GM23248 (cell line): ENCODE measurements around the gene NYAP2. TPM values are rescaled to one million over a fixed set of nuclear protein-coding genes. Genes with fewer than 3 reads are reported as not detected.

Experiments used
- DNase-seq: peaks from one replicate; pipeline ENCODE4 v3.0.0-alpha.2; 2015
- H2AFZ ChIP-seq: fragments of 200-600 bp; sonication (generic); 2 replicates; pipeline ENCODE4 v1.6.1; 2016; ENCODE audit warnings: antibody characterized with exemption
- H3F3A ChIP-seq: fragments of 200-600 bp; sonication (generic); 2 replicates; pipeline ENCODE4 v1.6.1; 2016; ENCODE audit warnings: mild to moderate bottlenecking, antibody characterized with exemption, mixed run types; ENCODE audit not compliant: insufficient read depth
- H3K27ac ChIP-seq: fragments of 200-600 bp; sonication (generic); 2 replicates; pipeline ENCODE4 v1.5.1; 2016; ENCODE audit warnings: mild to moderate bottlenecking
- H3K27me3 ChIP-seq: fragments of 200-600 bp; sonication (generic); replicated peaks from 2 replicates; pipeline ENCODE4 v1.6.1; 2016; ENCODE audit warnings: mild to moderate bottlenecking; ENCODE audit not compliant: insufficient read depth
- H3K36me3 ChIP-seq: fragments of 200-600 bp; sonication (generic); 2 replicates; pipeline ENCODE4 v1.6.1; 2016; ENCODE audit warnings: low read depth, mild to moderate bottlenecking
- H3K4me1 ChIP-seq: fragments of 200-600 bp; sonication (generic); 2 replicates; pipeline ENCODE4 v1.6.1; 2016; ENCODE audit warnings: mild to moderate bottlenecking; ENCODE audit not compliant: insufficient read depth
- H3K4me2 ChIP-seq: fragments of 200-600 bp; sonication (generic); one replicate; pipeline ENCODE4 v1.6.1; 2016; ENCODE audit warnings: mild to moderate bottlenecking; ENCODE audit not compliant: unreplicated experiment
- H3K4me3 ChIP-seq: fragments of 200-600 bp; sonication (generic); 2 replicates; pipeline ENCODE4 v1.5.1; 2016; ENCODE audit warnings: mild to moderate bottlenecking
- H3K79me2 ChIP-seq: fragments of 200-600 bp; sonication (generic); 2 replicates; pipeline ENCODE4 v1.6.1; 2016; ENCODE audit warnings: mild to moderate bottlenecking; ENCODE audit not compliant: insufficient read depth
- H3K9ac ChIP-seq: fragments of 200-600 bp; sonication (generic); 2 replicates; pipeline ENCODE4 v1.6.1; 2016; ENCODE audit warnings: mild to moderate bottlenecking
- H3K9me2 ChIP-seq: fragments of 200-600 bp; sonication (generic); 2 replicates; pipeline ENCODE4 v1.6.1; 2016; ENCODE audit warnings: mixed run types, mild to moderate bottlenecking, moderate library complexity; ENCODE audit not compliant: insufficient read depth
- H3K9me3 ChIP-seq: fragments of 200-600 bp; sonication (generic); one replicate; pipeline ENCODE4 v1.6.1; 2017; ENCODE audit warnings: low read depth
- H4K20me1 ChIP-seq: fragments of 200-600 bp; sonication (generic); 2 replicates; pipeline ENCODE4 v1.6.0; 2016; ENCODE audit not compliant: insufficient read depth
- EZH2 ChIP-seq: fragments of 200-600 bp; sonication (generic); IDR thresholded peaks from 2 replicates; pipeline ENCODE4 v1.6.1; 2018; ENCODE audit warnings: antibody characterized with exemption, mild to moderate bottlenecking; ENCODE audit not compliant: insufficient read depth, poor library complexity, severe bottlenecking
- EZH2phosphoT487 ChIP-seq: fragments of 200-600 bp; sonication (generic); IDR thresholded peaks from 2 replicates; pipeline ENCODE4 v1.6.1; 2018; ENCODE audit warnings: antibody characterized with exemption, moderate library complexity, mild to moderate bottlenecking, low read depth; ENCODE audit not compliant: insufficient read depth
- WGBS, 2 experiments: methylation state at CpG; one replicate each; pipeline ENCODE4 v1.1.6; 2015 to 2017; ENCODE audit warnings: low lambda C conversion rate in 2 of 2, low coverage in 1 of 2; ENCODE audit errors: missing lambda C conversion rate in 2 of 2; 5-methylcytosine and 5-hydroxymethylcytosine counted together
- in situ Hi-C: fragments of 300-500 bp; cut with MboI; formaldehyde crosslinking; loops from 2 replicates; pipeline ENCODE4 v1.15.0; 2020
- polyA plus RNA-seq: library from polyadenylated mRNA; unstranded; fragments of >200 nt; fragmentation: Nextera tagmentation; extraction: Ambion mirVana; gene quantifications from 2 replicates; pipeline ENCODE4 v1.2.1, GENCODE V29; 2016
- total RNA-seq: library from RNA; depleted of rRNA; stranded (reverse); fragments of >200 nt; shearing (Covaris generic); gene quantifications from 2 replicates; pipeline ENCODE4 v1.2.3, GENCODE V29; 2014

Gene NYAP2
- total and polyA plus RNA-seq, 2 experiments from 2014 or later: not detected

GRCh38 chr2:225608136-225608535, 208.6 kb downstream of the NYAP2 start:
- no peaks in the 10 kb centered on the region for H3K27me3 ChIP-seq
- no peak overlapping the region for H3K9ac ChIP-seq
- no peak overlapping the region for H3K4me2 ChIP-seq
- no peak overlapping the region for H3K27ac ChIP-seq
- no peaks in the 10 kb centered on the region for H4K20me1 ChIP-seq
- no peak overlapping the region for H2AFZ ChIP-seq
- no peak for TF ChIP-seq EZH2
- TF ChIP-seq EZH2phosphoT487: no peak
- no peaks in the 10 kb centered on the region for H3K9me3 ChIP-seq
- H3K4me3 ChIP-seq: no peak overlapping the region
- no peaks in the 10 kb centered on the region for H3K79me2 ChIP-seq
- in situ Hi-C loops: no loop called here
- WGBS, 2 experiments: 0 to 14% methylated on average over 1 of the region's 1 CpG
- no peaks in the 10 kb centered on the region for H3K9me2 ChIP-seq
- no peak for DNase-seq
- no peaks in the 10 kb centered on the region for H3K4me1 ChIP-seq
- H3K36me3 ChIP-seq: no peaks in the 10 kb centered on the region
- no peaks in the 10 kb centered on the region for H3F3A ChIP-seq

- Histone ChIP-seq H3K9ac (no peak overlapping the region), H3K79me2 (no peaks in the 10 kb centered on the region), H4K20me1 (no peaks in the 10 kb centered on the region), H3K4me1 (no peaks in the 10 kb centered on the region), H3K9me2 (no peaks in the 10 kb centered on the region), H3F3A (no peaks in the 10 kb centered on the region), H2AFZ (no peak overlapping the region), H3K4me3 (no peak overlapping the region), H3K9me3 (no peaks in the 10 kb centered on the region), H3K36me3 (no peaks in the 10 kb centered on the region), H3K27ac (no peak overlapping the region), H3K4me2 (no peak overlapping the region), H3K27me3 (peaks cover 6% of the 10 kb centered on the region; the same call in 1 of the 2 replicates)
- 33 to 48% methylated on average over 1 of the region's 1 CpG for WGBS, 2 experiments
- in situ Hi-C loops: no loop called here
- TF ChIP-seq EZH2: no peak
- TF ChIP-seq EZH2phosphoT487: no peak
- DNase-seq: peak; percentile 3
These were observed 213.1 kb downstream of the NYAP2 start for GRCh38 chr2:225612636-225613035.

- Histone ChIP-seq H3K4me1 (no peaks in the 10 kb centered on the region), H3K79me2 (no peaks in the 10 kb centered on the region), H3K27ac (no peak overlapping the region), H4K20me1 (no peaks in the 10 kb centered on the region), H3K4me3 (no peak overlapping the region), H3K9me2 (no peaks in the 10 kb centered on the region), H2AFZ (no peak overlapping the region), H3F3A (no peaks in the 10 kb centered on the region), H3K9ac (no peak overlapping the region), H3K4me2 (no peak overlapping the region), H3K27me3 (peaks cover 6% of the 10 kb centered on the region; the same call in 1 of the 2 replicates), H3K9me3 (no peaks in the 10 kb centered on the region), H3K36me3 (no peaks in the 10 kb centered on the region)
- 38 to 39% methylated on average over 2 of the region's 2 CpGs for WGBS, 2 experiments
- in situ Hi-C loops: no loop called here
- TF ChIP-seq EZH2 (no peak), EZH2phosphoT487 (no peak)
- DNase-seq: no peak
These were observed 215.4 kb downstream of the NYAP2 start for GRCh38 chr2:225614915-225615314.

GRCh38 chr2:225615514-225615913, 216.0 kb downstream of the NYAP2 start:
- no peaks in the 10 kb centered on the region for H3K9me2 ChIP-seq
- H3K27ac ChIP-seq: no peak overlapping the region
- no peak overlapping the region for H3K9ac ChIP-seq
- H3K27me3 ChIP-seq: peaks cover 6% of the 10 kb centered on the region; the same call in 1 of the 2 replicates
- DNase-seq: no peak
- no peaks in the 10 kb centered on the region for H3F3A ChIP-seq
- no peaks in the 10 kb centered on the region for H3K79me2 ChIP-seq
- no peaks in the 10 kb centered on the region for H3K36me3 ChIP-seq
- H4K20me1 ChIP-seq: no peaks in the 10 kb centered on the region
- H2AFZ ChIP-seq: no peak overlapping the region
- H3K9me3 ChIP-seq: no peaks in the 10 kb centered on the region
- H3K4me2 ChIP-seq: no peak overlapping the region
- in situ Hi-C loops: no loop called here
- TF ChIP-seq EZH2phosphoT487 (no peak), EZH2 (no peak)
- no peaks in the 10 kb centered on the region for H3K4me1 ChIP-seq
- H3K4me3 ChIP-seq: no peak overlapping the region
- 24 to 26% methylated on average over 3 of the region's 3 CpGs for WGBS, 2 experiments

- Histone ChIP-seq H3K27ac (no peak overlapping the region), H3K27me3 (peaks cover 6% of the 10 kb centered on the region; the same call in 1 of the 2 replicates), H3K9me3 (no peaks in the 10 kb centered on the region), H2AFZ (no peak overlapping the region), H3K4me1 (no peaks in the 10 kb centered on the region), H4K20me1 (no peaks in the 10 kb centered on the region), H3K79me2 (no peaks in the 10 kb centered on the region), H3K4me2 (no peak overlapping the region), H3K36me3 (no peaks in the 10 kb centered on the region), H3K4me3 (no peak overlapping the region), H3K9ac (no peak overlapping the region), H3F3A (no peaks in the 10 kb centered on the region), H3K9me2 (no peaks in the 10 kb centered on the region)
- TF ChIP-seq EZH2: no peak
- TF ChIP-seq EZH2phosphoT487: no peak
- in situ Hi-C loops: no loop called here
- WGBS, 2 experiments: 30 to 34% methylated on average over 4 of the region's 4 CpGs
- no peak for DNase-seq
These were observed 216.9 kb downstream of the NYAP2 start for GRCh38 chr2:225616372-225616771.
